DOHH2 (cell line): ENCODE results near the gene SUSD1.

Source experiments
- CTCF ChIP-seq: fragments of 200-600 bp; sonication (generic); IDR thresholded peaks from one replicate; pipeline ENCODE4 v1.5.1; 2014; ENCODE audit warnings: antibody characterized with exemption, mild to moderate bottlenecking, low read depth, low read length; ENCODE audit not compliant: poor library complexity, severe bottlenecking
- EZH2phosphoT487 ChIP-seq: fragments of 200-600 bp; sonication (generic); IDR thresholded peaks from 2 replicates; pipeline ENCODE4 v1.6.1; 2017; ENCODE audit warnings: borderline replicate concordance, mild to moderate bottlenecking, antibody characterized with exemption, low read length, moderate library complexity, mixed read lengths

- TF ChIP-seq CTCF (no peak), EZH2phosphoT487 (no peak)
Measured at GRCh38 chr9:112104401-112104800, 70.7 kb downstream of the SUSD1 start.
